ENCODE measurements around the gene MAMDC2. TPM values are rescaled to one million over a fixed set of nuclear protein-coding genes. Genes with fewer than 3 reads are reported as not detected.

MAMDC2 gene
- total and polyA plus RNA-seq, 2 of the 4 experiments (the other 2 are of a cell fraction), result 5.0 to 5.2 TPM

DNA sequence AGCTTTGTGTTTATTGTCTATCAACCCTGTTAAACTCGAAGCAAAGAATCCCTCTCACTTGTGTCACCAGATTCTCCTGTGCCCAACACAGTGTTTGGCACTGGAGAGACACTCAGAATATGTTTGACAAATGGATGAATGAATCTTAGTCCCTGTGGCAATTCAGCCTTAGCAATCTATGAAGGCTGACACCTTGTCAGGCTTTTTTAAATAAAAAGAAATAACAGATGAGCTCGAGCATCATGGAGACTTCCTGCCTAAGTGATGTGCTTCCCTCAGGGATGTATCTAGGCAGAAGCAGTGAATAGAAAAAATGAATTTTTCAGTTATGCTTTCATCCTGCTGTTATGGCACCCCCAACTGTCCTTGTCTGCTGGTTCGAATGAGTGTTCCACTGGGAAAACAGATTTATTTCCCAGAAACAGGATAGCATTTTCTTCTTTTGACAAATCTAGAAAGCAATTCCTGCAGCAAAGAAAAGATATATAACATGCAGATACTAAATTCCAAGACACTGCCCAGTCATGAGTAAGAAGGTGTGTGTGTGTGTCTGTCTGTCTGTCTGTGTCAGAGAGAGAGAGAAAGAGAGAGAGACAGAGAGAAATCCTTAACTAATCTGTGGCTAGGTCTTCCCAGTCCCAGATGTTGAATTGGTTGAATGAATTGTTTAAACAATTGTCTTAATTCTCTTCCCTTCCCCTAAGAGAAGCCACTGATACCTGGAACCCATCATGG lies 16.7 kb downstream of the MAMDC2 start:
- H3K4me3 ChIP-seq (ENCODE audit: insufficient read depth, low read depth, low read length), result no peak overlapping the region
- no CpG with 5 or more reads among the region's 3 CpGs for WGBS, 2 experiments (ENCODE audit: extremely low coverage in 2 of 2, insufficient read length in 1 of 2)
- intact Hi-C loops (cut with micrococcal nuclease), result no loop called here
- no peak overlapping the region for H4K5ac ChIP-seq (ENCODE audit: low read depth, low read length)
- H2BK15ac ChIP-seq (ENCODE audit: low read depth, low read length), result no peak overlapping the region
- POLR2A ChIA-PET (ENCODE audit: unreplicated experiment), result no interaction called here
- no peak overlapping the region for H2AK5ac ChIP-seq (ENCODE audit: low read depth, low read length)
- H3K9ac ChIP-seq (ENCODE audit: low read depth, low read length), result no peak overlapping the region
- no peaks in the 10 kb centered on the region for H3K4me1 ChIP-seq (ENCODE audit: control insufficient read depth, insufficient read depth, low read length)
- ATAC-seq (ENCODE audit: low read depth), result no peak
- H3K4ac ChIP-seq (ENCODE audit: low read depth, low read length), result no peak overlapping the region
- H3K36me3 ChIP-seq (ENCODE audit: control insufficient read depth, insufficient read depth, low read length), result no peaks in the 10 kb centered on the region
- H3K79me1 ChIP-seq (ENCODE audit: low read depth in 1 of 2, low read length in 2 of 2), result no peaks in the 10 kb centered on the region
- no peak overlapping the region for H3K27ac ChIP-seq (ENCODE audit: insufficient read depth, low read length)
- no TSS peak for BruUV-seq (replicated peaks)
- TF ChIP-seq FOS (IDR thresholded peaks at IDR 0.05; ENCODE audit: low read depth, low read length) (no peak), RAD21 (IDR thresholded peaks at IDR 0.05; ENCODE audit: low read length) (no peak), NFE2L2 (IDR thresholded peaks at IDR 0.05; ENCODE audit: low read depth, low read length) (no peak), MXI1 (IDR thresholded peaks at IDR 0.05; ENCODE audit: borderline replicate concordance, low read depth, low read length) (no peak), RCOR1 (IDR thresholded peaks at IDR 0.05; ENCODE audit: insufficient replicate concordance, low read length) (no peak), RFX5 (IDR thresholded peaks at IDR 0.05; ENCODE audit: low read depth, low read length) (no peak), POLR2A (IDR thresholded peaks at IDR 0.05; ENCODE audit: low read depth, low read length) (no peak), USF2 (IDR thresholded peaks at IDR 0.05; ENCODE audit: low read depth, low read length) (no peak)
- TF ChIP-seq, protein P1, sequence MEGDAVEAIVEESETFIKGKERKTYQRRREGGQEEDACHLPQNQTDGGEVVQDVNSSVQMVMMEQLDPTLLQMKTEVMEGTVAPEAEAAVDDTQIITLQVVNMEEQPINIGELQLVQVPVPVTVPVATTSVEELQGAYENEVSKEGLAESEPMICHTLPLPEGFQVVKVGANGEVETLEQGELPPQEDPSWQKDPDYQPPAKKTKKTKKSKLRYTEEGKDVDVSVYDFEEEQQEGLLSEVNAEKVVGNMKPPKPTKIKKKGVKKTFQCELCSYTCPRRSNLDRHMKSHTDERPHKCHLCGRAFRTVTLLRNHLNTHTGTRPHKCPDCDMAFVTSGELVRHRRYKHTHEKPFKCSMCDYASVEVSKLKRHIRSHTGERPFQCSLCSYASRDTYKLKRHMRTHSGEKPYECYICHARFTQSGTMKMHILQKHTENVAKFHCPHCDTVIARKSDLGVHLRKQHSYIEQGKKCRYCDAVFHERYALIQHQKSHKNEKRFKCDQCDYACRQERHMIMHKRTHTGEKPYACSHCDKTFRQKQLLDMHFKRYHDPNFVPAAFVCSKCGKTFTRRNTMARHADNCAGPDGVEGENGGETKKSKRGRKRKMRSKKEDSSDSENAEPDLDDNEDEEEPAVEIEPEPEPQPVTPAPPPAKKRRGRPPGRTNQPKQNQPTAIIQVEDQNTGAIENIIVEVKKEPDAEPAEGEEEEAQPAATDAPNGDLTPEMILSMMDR (conservative IDR thresholded peaks at IDR 0.05; ENCODE audit: low read depth, low read length), result no peak
- H3K18ac ChIP-seq (ENCODE audit: low read depth, low read length), result no peak overlapping the region
- DNase-seq, result no peak
- no peak overlapping the region for H2AFZ ChIP-seq (replicated peaks; ENCODE audit: low read length, poor library complexity)
- no peak overlapping the region for H3K23ac ChIP-seq (ENCODE audit: low read depth, low read length)
- no peak overlapping the region for H4K91ac ChIP-seq (ENCODE audit: insufficient read depth, low read depth, low read length)
- H4K20me1 ChIP-seq (ENCODE audit: insufficient read depth, low read length), result no peaks in the 10 kb centered on the region
- H2BK120ac ChIP-seq (ENCODE audit: low read depth, low read length), result no peak overlapping the region
- no peak overlapping the region for H3K4me2 ChIP-seq (ENCODE audit: low read depth, low read length)
- in situ Hi-C loops (cut with MboI; ENCODE audit: low sequenced_read_pairs), result no loop called here
- H3K14ac ChIP-seq (replicated peaks; ENCODE audit: low read depth, low read length), result no peak overlapping the region
- no peak overlapping the region for H2BK5ac ChIP-seq (ENCODE audit: low read depth, low read length, poor library complexity, severe bottlenecking)
- CTCF ChIA-PET, result no interaction called here
- no peak overlapping the region for H2AK9ac ChIP-seq (replicated peaks; ENCODE audit: low read depth, low read length, poor library complexity)
- H4K8ac ChIP-seq (ENCODE audit: low read depth in 2 of 2, low read length in 2 of 2), result no peak overlapping the region
- no peaks in the 10 kb centered on the region for H3K9me1 ChIP-seq (ENCODE audit: insufficient read depth, low read length)
- no peaks in the 10 kb centered on the region; the same call in none of the 2 replicates for H3K27me3 ChIP-seq (ENCODE audit: control insufficient read depth, insufficient read depth, low read length)
- H3K9me3 ChIP-seq (ENCODE audit: control insufficient read depth, insufficient read depth, low read length), result no peaks in the 10 kb centered on the region
- H2BK20ac ChIP-seq (ENCODE audit: low read depth, low read length), result no peak overlapping the region
- H3K56ac ChIP-seq (ENCODE audit: extremely low read depth, insufficient read depth, low read length), result no peak overlapping the region
- dilution Hi-C loops (cut with HindIII; ENCODE audit: low sequenced_read_pairs, unreplicated experiment), result no loop called here

Measured in IMR-90 (cell line).